Endothelial cell (in vitro differentiated cells): ENCODE measurements around the gene CCDC152. TPM values are rescaled to one million over a fixed set of nuclear protein-coding genes. Genes with fewer than 3 reads are reported as not detected.

ENCODE experiments used
- DNase-seq: peaks from one replicate; pipeline ENCODE4 v3.0.0; 2021; ENCODE audit warnings: low spot score
- H3K27ac Mint-ChIP-seq: one replicate; pipeline ENCODE4 v1.8.0; 2021; ENCODE audit warnings: mixed read lengths, inconsistent platforms; ENCODE audit not compliant: unreplicated experiment
- H3K27me3 Mint-ChIP-seq: one replicate; pipeline ENCODE4 v1.8.0; 2021; ENCODE audit warnings: mild to moderate bottlenecking, moderate library complexity, mixed read lengths, inconsistent platforms; ENCODE audit not compliant: unreplicated experiment
- H3K36me3 Mint-ChIP-seq: one replicate; pipeline ENCODE4 v1.8.0; 2021; ENCODE audit warnings: mild to moderate bottlenecking, low read depth, mixed read lengths, inconsistent platforms; ENCODE audit not compliant: unreplicated experiment
- H3K4me1 Mint-ChIP-seq: one replicate; pipeline ENCODE4 v1.8.0; 2021; ENCODE audit warnings: mild to moderate bottlenecking, mixed read lengths, inconsistent platforms; ENCODE audit not compliant: unreplicated experiment
- H3K4me3 Mint-ChIP-seq: one replicate; pipeline ENCODE4 v1.8.0; 2021; ENCODE audit warnings: mild to moderate bottlenecking, mixed read lengths, inconsistent platforms; ENCODE audit not compliant: unreplicated experiment
- H3K9me3 Mint-ChIP-seq: one replicate; pipeline ENCODE4 v1.8.0; 2021; ENCODE audit warnings: mixed read lengths, inconsistent platforms; ENCODE audit not compliant: unreplicated experiment
- total RNA-seq: library from RNA; stranded (reverse); fragmentation: NEBNext Ultra II Directional; extraction: Animal tissue kit (Norgen Biotek cat#: 25700); gene quantifications from one replicate; pipeline ENCODE4 v1.2.1, GENCODE V29; 2021; ENCODE audit not compliant: unreplicated experiment
- TF ChIP-seq, protein P1 (sequence below): fragments of 200-600 bp; sonication (generic); IDR thresholded peaks from one replicate; pipeline ENCODE4 v1.5.0; 2021; ENCODE audit warnings: antibody characterized with exemption; ENCODE audit not compliant: unreplicated experiment

The CCDC152 gene
- total RNA-seq, 1 donor from 2014 or later = 2.8 TPM

DNA sequence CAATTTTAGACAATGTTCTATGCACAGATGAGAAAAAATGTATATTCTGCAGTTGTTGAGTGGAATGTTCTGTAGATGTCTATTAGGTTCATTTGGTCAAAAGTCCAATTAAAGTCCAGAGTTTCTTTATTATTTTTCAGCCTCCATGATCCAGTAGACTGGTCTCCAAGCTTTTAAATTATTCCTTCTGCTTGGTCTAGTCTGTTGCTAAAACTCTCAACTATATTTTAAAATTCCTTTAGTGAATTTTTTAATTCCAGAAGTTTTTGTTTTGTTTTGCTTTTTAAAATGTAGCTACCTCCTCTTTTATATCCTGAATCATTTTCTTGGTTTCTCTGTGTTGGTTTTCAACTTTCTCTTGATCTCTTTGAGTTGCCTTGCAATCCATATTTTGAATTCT, 30.5 kb downstream of the CCDC152 start:
- TF ChIP-seq, protein P1, sequence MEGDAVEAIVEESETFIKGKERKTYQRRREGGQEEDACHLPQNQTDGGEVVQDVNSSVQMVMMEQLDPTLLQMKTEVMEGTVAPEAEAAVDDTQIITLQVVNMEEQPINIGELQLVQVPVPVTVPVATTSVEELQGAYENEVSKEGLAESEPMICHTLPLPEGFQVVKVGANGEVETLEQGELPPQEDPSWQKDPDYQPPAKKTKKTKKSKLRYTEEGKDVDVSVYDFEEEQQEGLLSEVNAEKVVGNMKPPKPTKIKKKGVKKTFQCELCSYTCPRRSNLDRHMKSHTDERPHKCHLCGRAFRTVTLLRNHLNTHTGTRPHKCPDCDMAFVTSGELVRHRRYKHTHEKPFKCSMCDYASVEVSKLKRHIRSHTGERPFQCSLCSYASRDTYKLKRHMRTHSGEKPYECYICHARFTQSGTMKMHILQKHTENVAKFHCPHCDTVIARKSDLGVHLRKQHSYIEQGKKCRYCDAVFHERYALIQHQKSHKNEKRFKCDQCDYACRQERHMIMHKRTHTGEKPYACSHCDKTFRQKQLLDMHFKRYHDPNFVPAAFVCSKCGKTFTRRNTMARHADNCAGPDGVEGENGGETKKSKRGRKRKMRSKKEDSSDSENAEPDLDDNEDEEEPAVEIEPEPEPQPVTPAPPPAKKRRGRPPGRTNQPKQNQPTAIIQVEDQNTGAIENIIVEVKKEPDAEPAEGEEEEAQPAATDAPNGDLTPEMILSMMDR = no peak
- DNase-seq = no peak
- Mint-ChIP-seq H3K4me1 (no peaks in the 10 kb centered on the region), H3K27ac (no peak overlapping the region), H3K4me3 (no peak overlapping the region), H3K36me3 (peaks cover 13% of the 10 kb centered on the region), H3K9me3 (no peaks in the 10 kb centered on the region), H3K27me3 (no peaks in the 10 kb centered on the region)

DNA sequence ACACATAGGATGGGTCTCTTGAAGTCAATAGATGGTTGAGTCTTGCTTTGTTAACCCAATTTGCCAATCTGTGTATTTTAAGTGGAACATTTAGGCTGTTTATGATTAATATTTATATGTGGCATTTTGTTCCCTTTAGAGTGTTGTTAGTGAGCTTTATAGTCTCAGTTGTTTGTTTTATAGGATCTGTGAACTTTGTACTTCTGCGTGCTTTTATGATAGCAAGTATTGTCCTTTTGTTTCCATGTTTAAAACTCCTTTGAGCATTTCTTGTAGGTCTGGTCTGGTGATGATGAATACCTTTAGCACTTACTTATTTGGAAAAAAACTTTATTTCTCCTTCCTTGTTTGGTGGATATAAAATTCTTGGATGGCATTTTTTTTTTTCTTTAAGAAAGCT, 31.2 kb downstream of the CCDC152 start:
- Mint-ChIP-seq H3K36me3 (peaks cover 13% of the 10 kb centered on the region), H3K27ac (no peak overlapping the region), H3K4me3 (no peak overlapping the region), H3K4me1 (no peaks in the 10 kb centered on the region), H3K9me3 (no peaks in the 10 kb centered on the region), H3K27me3 (no peaks in the 10 kb centered on the region)
- no peak for DNase-seq
- TF ChIP-seq, protein P1 = no peak

DNA sequence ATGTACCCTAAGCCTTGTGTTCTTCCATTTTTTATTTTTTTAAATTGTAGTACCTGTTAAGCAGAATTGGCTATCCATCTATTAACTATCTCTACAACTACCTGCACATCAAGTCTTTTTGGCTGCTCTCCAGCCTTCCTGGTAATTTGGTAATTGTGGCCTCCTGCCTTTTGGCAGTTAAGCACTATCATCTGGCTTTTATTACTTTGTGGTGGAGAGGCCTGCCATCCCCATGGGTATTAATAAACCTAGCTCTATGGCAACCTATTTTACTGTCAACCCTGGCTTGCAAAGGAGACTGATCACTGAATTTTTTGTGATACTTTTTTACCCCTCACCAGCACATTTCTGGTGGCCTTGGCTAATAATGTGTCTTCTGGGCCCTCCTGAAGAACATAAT, 34.5 kb downstream of the CCDC152 start:
- TF ChIP-seq, protein P1 = no peak
- DNase-seq = no peak
- Mint-ChIP-seq H3K27me3 (no peaks in the 10 kb centered on the region), H3K4me1 (no peaks in the 10 kb centered on the region), H3K4me3 (no peak overlapping the region), H3K9me3 (no peaks in the 10 kb centered on the region), H3K27ac (no peak overlapping the region), H3K36me3 (peaks cover 9% of the 10 kb centered on the region)

DNA sequence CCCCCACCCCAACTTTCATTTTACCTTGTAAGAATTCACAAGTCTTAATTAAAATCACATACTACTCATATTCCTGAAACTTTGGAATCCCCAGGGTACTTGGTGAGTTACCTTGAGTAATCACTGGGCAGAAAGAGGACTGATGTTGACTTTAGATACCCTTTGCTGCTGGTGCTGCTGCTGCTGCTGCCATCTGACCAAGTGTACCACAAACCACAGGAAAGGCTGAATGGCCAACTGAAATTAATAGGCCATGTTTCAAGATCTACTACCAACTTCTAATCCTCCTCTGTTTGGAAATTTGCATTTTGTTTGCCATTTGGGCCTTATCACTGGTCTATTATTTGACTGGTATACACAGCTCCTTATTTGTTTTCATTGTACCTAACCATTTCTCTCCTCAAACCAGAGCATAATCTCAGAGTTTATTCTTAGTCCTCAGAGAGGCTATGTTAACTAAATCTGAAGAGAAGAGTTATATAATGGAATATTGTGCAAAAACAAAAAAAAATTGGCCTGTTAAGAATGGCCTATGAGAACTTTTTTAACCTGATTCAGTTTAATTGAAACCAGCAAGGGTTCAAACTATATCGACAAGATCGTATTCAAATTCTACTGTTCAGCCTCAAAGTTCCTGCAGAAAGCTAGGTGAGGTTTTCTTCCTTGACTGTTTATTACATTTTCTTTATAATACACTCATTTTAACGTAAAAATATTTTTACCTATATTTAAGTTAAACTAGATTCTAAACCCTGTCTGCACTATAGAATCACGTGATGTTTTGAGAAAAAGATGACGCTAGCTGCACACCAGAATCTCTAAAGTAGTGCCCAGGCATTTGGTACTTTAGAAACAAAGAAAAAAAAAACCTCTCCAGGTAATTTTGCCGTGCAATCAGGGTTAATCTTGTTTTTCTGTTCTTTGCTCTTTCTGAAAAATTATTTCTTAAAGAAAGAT, 41.9 kb downstream of the CCDC152 start:
- H3K9me3 Mint-ChIP-seq = no peaks in the 10 kb centered on the region
- H3K27ac Mint-ChIP-seq = no peak overlapping the region
- H3K4me3 Mint-ChIP-seq = no peak overlapping the region
- TF ChIP-seq, protein P1 = no peak
- no peaks in the 10 kb centered on the region for H3K27me3 Mint-ChIP-seq
- no peaks in the 10 kb centered on the region for H3K36me3 Mint-ChIP-seq
- DNase-seq = no peak
- no peaks in the 10 kb centered on the region for H3K4me1 Mint-ChIP-seq

DNA sequence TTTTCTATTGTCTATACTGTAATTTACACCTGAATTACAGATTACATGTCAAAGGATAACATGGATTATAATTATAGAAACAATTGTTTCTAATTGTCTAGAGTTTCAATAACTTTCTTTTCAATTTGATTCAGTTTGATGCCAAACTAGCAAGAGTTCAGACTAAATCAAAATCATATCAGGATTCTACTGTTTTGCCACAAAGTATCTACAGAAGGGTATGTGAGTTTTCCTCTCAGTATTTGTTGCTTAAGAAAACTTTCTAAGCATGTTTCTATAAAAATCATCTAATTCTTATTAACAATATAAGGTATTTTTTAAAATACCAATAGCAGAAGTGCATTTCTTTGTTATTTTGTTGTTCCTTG, 42.6 kb downstream of the CCDC152 start:
- DNase-seq = no peak
- Mint-ChIP-seq H3K9me3 (no peaks in the 10 kb centered on the region), H3K27me3 (no peaks in the 10 kb centered on the region), H3K27ac (no peak overlapping the region), H3K36me3 (no peaks in the 10 kb centered on the region), H3K4me1 (no peaks in the 10 kb centered on the region), H3K4me3 (no peak overlapping the region)
- TF ChIP-seq, protein P1 = no peak
